ENCODE data around the gene FAM241B. TPM values are rescaled to one million over a fixed set of nuclear protein-coding genes. Genes with fewer than 3 reads are reported as not detected.

FAM241B gene
- polyA plus RNA-seq, 1 donor (not counting 4 experiments of a cell fraction or from before 2014, with no cell fraction given), result 7.9 TPM

GRCh38 chr10:69656742-69657269 lies 26.8 kb downstream of the FAM241B start:
- H3K36me3 ChIP-seq (ENCODE audit: control insufficient read depth in 2 of 2, extremely low read depth in 1 of 2, insufficient read depth in 2 of 2, low read length in 2 of 2), result no peaks in the 10 kb centered on the region
- no peak overlapping the region for H3K4me2 ChIP-seq (ENCODE audit: control insufficient read depth, extremely low read depth, insufficient read depth, low read depth, low read length)
- no peak overlapping the region for H3K4me3 ChIP-seq (ENCODE audit: control insufficient read depth in 2 of 3, extremely low read depth in 1 of 3, insufficient read depth in 2 of 3, low read depth in 1 of 3, low read length in 3 of 3)
- H3K79me2 ChIP-seq (ENCODE audit: control insufficient read depth, insufficient read depth, low read length), result no peaks in the 10 kb centered on the region
- FAIRE-seq (no peak), DNase-seq (ENCODE audit: low read depth, low spot score) (no peak)
- no peaks in the 10 kb centered on the region for H3K9me1 ChIP-seq (ENCODE audit: control insufficient read depth, extremely low read depth, insufficient read depth, low read length)
- H2AFZ ChIP-seq (ENCODE audit: control insufficient read depth, low read length), result no peak overlapping the region
- no peaks in the 10 kb centered on the region for H3K4me1 ChIP-seq (ENCODE audit: control insufficient read depth, extremely low read depth, insufficient read depth, low read length)
- TF ChIP-seq EZH2 (IDR thresholded peaks at IDR 0.05; ENCODE audit: low read length) (no peak), CTCF (optimal IDR thresholded peaks at IDR 0.05 in 1 of 3, IDR thresholded peaks at IDR 0.05 in 1 of 3, conservative IDR thresholded peaks at IDR 0.05 in 1 of 3; ENCODE audit: extremely low read depth in 1 of 3, insufficient read depth in 2 of 3, low read length in 3 of 3) (no peak)
- no peak overlapping the region for H3K27ac ChIP-seq (ENCODE audit: control insufficient read depth, insufficient read depth, low read length)
- no peaks in the 10 kb centered on the region for H3K9me3 ChIP-seq (ENCODE audit: control insufficient read depth, low read depth, low read length)
- H3K9ac ChIP-seq (ENCODE audit: control insufficient read depth, extremely low read depth, insufficient read depth, low read length), result no peak overlapping the region
- dilution Hi-C loops (cut with MboI; ENCODE audit: extremely low pct_ligation_motif_present, low sequenced_read_pairs), result no loop called here
- peaks cover 28% of the 10 kb centered on the region for H3K27me3 ChIP-seq (ENCODE audit: control insufficient read depth, extremely low read depth, insufficient read depth, low read length)
- H4K20me1 ChIP-seq (ENCODE audit: control insufficient read depth, extremely low read depth, insufficient read depth, low read length), result no peaks in the 10 kb centered on the region

GRCh38 chr10:69657430-69657829 lies 27.4 kb downstream of the FAM241B start:
- no peak overlapping the region for H3K9ac ChIP-seq (ENCODE audit: control insufficient read depth, extremely low read depth, insufficient read depth, low read length)
- no peaks in the 10 kb centered on the region for H3K9me3 ChIP-seq (ENCODE audit: control insufficient read depth, low read depth, low read length)
- H3K27me3 ChIP-seq (ENCODE audit: control insufficient read depth, extremely low read depth, insufficient read depth, low read length), result peaks cover 34% of the 10 kb centered on the region
- no peak for DNase-seq (ENCODE audit: low read depth, low spot score)
- H2AFZ ChIP-seq (ENCODE audit: control insufficient read depth, low read length), result no peak overlapping the region
- no peaks in the 10 kb centered on the region for H3K9me1 ChIP-seq (ENCODE audit: control insufficient read depth, extremely low read depth, insufficient read depth, low read length)
- H3K79me2 ChIP-seq (ENCODE audit: control insufficient read depth, insufficient read depth, low read length), result no peaks in the 10 kb centered on the region
- dilution Hi-C loops (cut with MboI; ENCODE audit: extremely low pct_ligation_motif_present, low sequenced_read_pairs), result no loop called here
- H4K20me1 ChIP-seq (ENCODE audit: control insufficient read depth, extremely low read depth, insufficient read depth, low read length), result no peaks in the 10 kb centered on the region
- H3K4me1 ChIP-seq (ENCODE audit: control insufficient read depth, extremely low read depth, insufficient read depth, low read length), result no peaks in the 10 kb centered on the region
- FAIRE-seq, result no peak
- H3K4me2 ChIP-seq (ENCODE audit: control insufficient read depth, extremely low read depth, insufficient read depth, low read depth, low read length), result no peak overlapping the region
- H3K4me3 ChIP-seq (ENCODE audit: control insufficient read depth in 2 of 3, extremely low read depth in 1 of 3, insufficient read depth in 2 of 3, low read depth in 1 of 3, low read length in 3 of 3), result no peak overlapping the region
- no peak overlapping the region for H3K27ac ChIP-seq (ENCODE audit: control insufficient read depth, insufficient read depth, low read length)
- no peaks in the 10 kb centered on the region for H3K36me3 ChIP-seq (ENCODE audit: control insufficient read depth in 2 of 2, extremely low read depth in 1 of 2, insufficient read depth in 2 of 2, low read length in 2 of 2)
- TF ChIP-seq CTCF (optimal IDR thresholded peaks at IDR 0.05 in 1 of 3, IDR thresholded peaks at IDR 0.05 in 1 of 3, conservative IDR thresholded peaks at IDR 0.05 in 1 of 3; ENCODE audit: extremely low read depth in 1 of 3, insufficient read depth in 2 of 3, low read length in 3 of 3) (no peak), EZH2 (IDR thresholded peaks at IDR 0.05; ENCODE audit: low read length) (no peak)
